A549 (cell line): ENCODE measurements around the gene KCNIP4. TPM values are rescaled to one million over a fixed set of nuclear protein-coding genes. Genes with fewer than 3 reads are reported as not detected.

Experiments used
- ATAC-seq, 2 experiments: fragments of 200-7000 bp in 1 of 2; fragments of >200 bp in 1 of 2; cut with Nextera tagmentation in 1 of 2; cut with Tn5 transposase in 1 of 2; 3 replicates each; pipeline versions ENCODE4 v1.8.0 to v1.9.1; 2018 to 2020; ENCODE audit warnings: mild to moderate bottlenecking in 1 of 2, moderate library complexity in 1 of 2
- CTCF ChIA-PET: fragments of 300-600 bp; sonication (Branson Sonifier 250); formaldehyde crosslinking; extraction: SDS; loops from one replicate; lab custom pipeline; 2021; ENCODE audit warnings: antibody characterized with exemption, inconsistent platforms; lab: Yijun Ruan, JAX
- POLR2A ChIA-PET: fragments of 350-600 bp; formaldehyde crosslinking; extraction: SDS; loops from one replicate; lab custom pipeline; 2021; ENCODE audit warnings: antibody characterized with exemption, inconsistent platforms; lab: Yijun Ruan, JAX
- DNase-seq, 2 experiments: peaks; one replicate each; pipeline versions ENCODE4 v3.0.0 to v3.0.0-alpha.2; 2011 to 2016; ENCODE audit warnings: low read depth in 1 of 2, low spot score in 1 of 2
- FAIRE-seq: peaks from 2 replicates; lab custom pipeline; 2011; peaks lifted over from hg19 to GRCh38; lab: Jason Lieb, UNC
- H3K27ac ChIP-seq, 2 experiments: fragments of >200 bp; sonication (Bioruptor Twin); formaldehyde crosslinking; 3 replicates each; pipeline ENCODE4 v1.5.1; 2016 to 2017
- H3K4me1 ChIP-seq: fragments of >200 bp; sonication (Bioruptor Twin); formaldehyde crosslinking; 3 replicates; pipeline ENCODE4 v1.6.1; 2016
- H3K4me2 ChIP-seq: fragments of >200 bp; sonication (Bioruptor Twin); formaldehyde crosslinking; 3 replicates; pipeline ENCODE4 v1.6.1; 2016
- H3K4me3 ChIP-seq: fragments of >200 bp; sonication (Bioruptor Twin); formaldehyde crosslinking; 3 replicates; pipeline ENCODE4 v1.5.1; 2016
- H3K9me3 ChIP-seq: fragments of >200 bp; sonication (Bioruptor Twin); formaldehyde crosslinking; 3 replicates; pipeline ENCODE4 v1.6.1; 2016
- BHLHE40 ChIP-seq: IDR thresholded peaks from 2 replicates; pipeline ENCODE4 v1.6.1; 2012; ENCODE audit warnings: low read depth, low read length, inconsistent platforms
- CBX2 ChIP-seq: fragments of 200-600 bp; sonication (generic); IDR thresholded peaks from 2 replicates; pipeline ENCODE4 v1.6.1; 2016; ENCODE audit warnings: low read depth, mild to moderate bottlenecking, borderline replicate concordance
- CHD2 ChIP-seq: fragments of 150-350 bp; IDR thresholded peaks from 2 replicates; pipeline ENCODE4 v1.6.1; 2014; ENCODE audit warnings: low read length; ENCODE audit not compliant: partially characterized antibody
- E2F6 ChIP-seq: IDR thresholded peaks from 2 replicates; pipeline ENCODE4 v1.6.1; 2012; ENCODE audit warnings: low read depth, borderline replicate concordance
- EHMT2 ChIP-seq: fragments of 200-600 bp; sonication (generic); IDR thresholded peaks from 2 replicates; pipeline ENCODE4 v1.6.1; 2016; ENCODE audit warnings: antibody characterized with exemption, low read depth, mild to moderate bottlenecking, moderate library complexity
- EP300 ChIP-seq, 2 experiments: fragments of >200 bp; sonication (Bioruptor Twin); formaldehyde crosslinking; IDR thresholded peaks; 2 replicates in 1 of 2; 3 replicates in 1 of 2; pipeline ENCODE4 v1.6.1; 2016 to 2017
- FOSL2 ChIP-seq, 2 experiments: fragments of 450-650 bp in 1 of 2; fragments of >200 bp in 1 of 2; sonication (Bioruptor Twin) in 1 of 2; formaldehyde crosslinking; IDR thresholded peaks; 2 replicates each; pipeline versions ENCODE4 v1.5.0 to v1.6.1; 2016 to 2020; ENCODE audit warnings: mild to moderate bottlenecking in 1 of 2, moderate library complexity in 1 of 2
- FOXS1 ChIP-seq: fragments of 250-450 bp; sonication (Bioruptor Pico); IDR thresholded peaks from 2 replicates; pipeline ENCODE4 v1.5.0; 2020; ENCODE audit warnings: mild to moderate bottlenecking, moderate library complexity
- HEYL ChIP-seq: fragments of 250-450 bp; sonication (Bioruptor Pico); IDR thresholded peaks from 2 replicates; pipeline ENCODE4 v1.8.0; 2021; ENCODE audit warnings: mild to moderate bottlenecking, moderate library complexity
- HOXB13 ChIP-seq: fragments of 250-450 bp; sonication (Bioruptor Pico); IDR thresholded peaks from 2 replicates; pipeline ENCODE4 v1.5.0; 2020; ENCODE audit warnings: low read depth, mild to moderate bottlenecking, moderate library complexity
- JUN ChIP-seq, 2 experiments: fragments of >200 bp; sonication (Bioruptor Twin); formaldehyde crosslinking; IDR thresholded peaks; 2 replicates in 1 of 2; 3 replicates in 1 of 2; pipeline ENCODE4 v1.6.1; 2016 to 2017
- MAFK ChIP-seq: fragments of 450-650 bp; IDR thresholded peaks from 2 replicates; pipeline ENCODE4 v1.6.1; 2014; ENCODE audit not compliant: partially characterized antibody
- MYC ChIP-seq: IDR thresholded peaks from 2 replicates; pipeline ENCODE4 v1.6.1; 2012; ENCODE audit warnings: mild to moderate bottlenecking, inconsistent platforms, low read length, improper control_type of control experiment, borderline replicate concordance
- NFE2L2 ChIP-seq: fragments of 150-350 bp; conservative IDR thresholded peaks from 2 replicates; pipeline ENCODE4 v1.6.1; 2014; ENCODE audit warnings: low read length
- POLR2A ChIP-seq: IDR thresholded peaks from 2 replicates; pipeline ENCODE4 v1.6.1; 2012; ENCODE audit warnings: mild to moderate bottlenecking, low read length
- RARB ChIP-seq: fragments of 250-450 bp; sonication (Bioruptor Pico); IDR thresholded peaks from 2 replicates; pipeline ENCODE4 v1.8.0; 2021; ENCODE audit warnings: mild to moderate bottlenecking, moderate library complexity
- SREBF2 ChIP-seq: fragments of 450-650 bp; IDR thresholded peaks from 2 replicates; pipeline ENCODE4 v1.6.1; 2014; ENCODE audit warnings: mild to moderate bottlenecking, moderate library complexity
- TFCP2L1 ChIP-seq: fragments of 250-450 bp; sonication (Bioruptor Pico); IDR thresholded peaks from 2 replicates; pipeline ENCODE4 v1.5.0; 2021; ENCODE audit warnings: mild to moderate bottlenecking
- ZC3H11A ChIP-seq: fragments of 450-650 bp; IDR thresholded peaks from 2 replicates; pipeline ENCODE4 v1.6.1; 2014; ENCODE audit warnings: antibody characterized with exemption, mild to moderate bottlenecking
- ZFP36 ChIP-seq: fragments of 450-650 bp; IDR thresholded peaks from 2 replicates; pipeline ENCODE4 v1.6.1; 2014; ENCODE audit warnings: borderline replicate concordance; ENCODE audit not compliant: partially characterized antibody
- WGBS: methylation state at CpG from one replicate; pipeline ENCODE4 v1.1.6; 2017; ENCODE audit errors: missing lambda C conversion rate; 5-methylcytosine and 5-hydroxymethylcytosine counted together
- polyA plus RNA-seq, 4 experiments: library from polyadenylated mRNA; depleted of rRNA in 3 of 4; stranded (reverse); fragments of >200 nt; fragmentation: RNase III in 1 of 4; extraction: RNeasy Plus Mini Kit Qiagen cat#74134 plus additional on column Dnase treatment in 1 of 4; gene quantifications; 2 replicates in 3 of 4; 3 replicates in 1 of 4; pipeline ENCODE4 v1.2.3, GENCODE V29; 2011 to 2017
- TF ChIP-seq, protein P1 (sequence below): IDR thresholded peaks from 2 replicates; pipeline ENCODE4 v1.6.1; 2012
- TF ChIP-seq, protein P2 (sequence below): fragments of >200 bp; sonication (Bioruptor Twin); formaldehyde crosslinking; IDR thresholded peaks from 3 replicates; pipeline ENCODE4 v1.6.1; 2016
- TF ChIP-seq, protein P3 (sequence below): fragments of >200 bp; sonication (Bioruptor Twin); formaldehyde crosslinking; IDR thresholded peaks from 3 replicates; pipeline ENCODE4 v1.5.1; 2016

The KCNIP4 gene
- polyA plus RNA-seq, 2 of the 4 experiments (the other 2 are of a cell fraction) = not detected

DNA sequence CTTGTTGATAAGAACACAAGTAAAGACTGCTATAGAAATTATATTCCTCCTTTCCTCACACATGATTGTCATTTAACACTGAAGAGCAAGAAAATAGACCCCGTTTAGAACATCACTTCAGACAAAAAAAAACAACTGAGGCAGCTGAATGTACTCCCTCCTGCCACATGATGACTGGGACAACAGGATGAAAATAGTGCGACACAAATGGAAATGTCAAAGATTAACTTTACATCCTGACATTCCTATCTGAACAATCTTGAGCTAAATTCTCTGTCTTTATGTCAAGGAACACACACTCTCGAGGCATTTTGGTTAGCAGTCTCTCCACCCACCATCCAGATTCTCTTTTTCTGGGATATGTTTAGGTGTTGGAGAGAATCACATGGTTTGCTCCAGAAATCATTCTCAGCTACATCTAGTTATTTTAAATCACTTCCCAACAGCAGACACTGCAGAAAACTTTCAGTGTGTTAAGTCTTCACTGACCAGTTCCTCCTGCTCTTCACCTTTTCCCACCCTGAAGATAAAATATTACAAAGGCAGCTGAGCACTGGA, 16.3 kb upstream of the KCNIP4 start:
- ChIA-PET POLR2A (no interaction called here), CTCF (interaction anchor here (0.7 kb wide), 1 partner anchor 113 kb away, joined by 3 read pairs; no protein-coding TSS in a partner anchor)
- no peak for FAIRE-seq
- no peaks in the 10 kb centered on the region for H3K4me1 ChIP-seq
- no peaks in the 10 kb centered on the region for H3K9me3 ChIP-seq
- WGBS = 2% methylated on average over 3 of the region's 3 CpGs
- no peak for ATAC-seq
- H3K4me2 ChIP-seq = no peak overlapping the region
- H3K4me3 ChIP-seq = no peak overlapping the region
- TF ChIP-seq HOXB13 (CRISPR knock-in tag) (no peak), EHMT2 (no peak), RARB (CRISPR knock-in tag) (no peak), BHLHE40 (no peak), TFCP2L1 (CRISPR knock-in tag) (no peak), CHD2 (no peak), FOSL2 (IDR thresholded peaks at IDR 0.05) (no peak), FOSL2 (CRISPR knock-in tag; IDR thresholded peaks at IDR 0.05) (no peak), EP300 (IDR thresholded peaks at IDR 0.05) (no peak), ZFP36 (no peak), POLR2A (no peak), MAFK (no peak), CBX2 (no peak), ZC3H11A (no peak), NFE2L2 (no peak), E2F6 (no peak), JUN (IDR thresholded peaks at IDR 0.05) (no peak), MYC (no peak), HEYL (CRISPR knock-in tag) (no peak)
- TF ChIP-seq, protein P1, sequence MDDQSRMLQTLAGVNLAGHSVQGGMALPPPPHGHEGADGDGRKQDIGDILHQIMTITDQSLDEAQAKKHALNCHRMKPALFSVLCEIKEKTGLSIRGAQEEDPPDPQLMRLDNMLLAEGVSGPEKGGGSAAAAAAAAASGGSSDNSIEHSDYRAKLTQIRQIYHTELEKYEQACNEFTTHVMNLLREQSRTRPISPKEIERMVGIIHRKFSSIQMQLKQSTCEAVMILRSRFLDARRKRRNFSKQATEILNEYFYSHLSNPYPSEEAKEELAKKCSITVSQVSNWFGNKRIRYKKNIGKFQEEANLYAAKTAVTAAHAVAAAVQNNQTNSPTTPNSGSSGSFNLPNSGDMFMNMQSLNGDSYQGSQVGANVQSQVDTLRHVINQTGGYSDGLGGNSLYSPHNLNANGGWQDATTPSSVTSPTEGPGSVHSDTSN = no peak
- TF ChIP-seq, protein P2, sequence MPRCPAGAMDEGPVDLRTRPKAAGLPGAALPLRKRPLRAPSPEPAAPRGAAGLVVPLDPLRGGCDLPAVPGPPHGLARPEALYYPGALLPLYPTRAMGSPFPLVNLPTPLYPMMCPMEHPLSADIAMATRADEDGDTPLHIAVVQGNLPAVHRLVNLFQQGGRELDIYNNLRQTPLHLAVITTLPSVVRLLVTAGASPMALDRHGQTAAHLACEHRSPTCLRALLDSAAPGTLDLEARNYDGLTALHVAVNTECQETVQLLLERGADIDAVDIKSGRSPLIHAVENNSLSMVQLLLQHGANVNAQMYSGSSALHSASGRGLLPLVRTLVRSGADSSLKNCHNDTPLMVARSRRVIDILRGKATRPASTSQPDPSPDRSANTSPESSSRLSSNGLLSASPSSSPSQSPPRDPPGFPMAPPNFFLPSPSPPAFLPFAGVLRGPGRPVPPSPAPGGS = no peak
- no peak for DNase-seq
- no peak overlapping the region for H3K27ac ChIP-seq

DNA sequence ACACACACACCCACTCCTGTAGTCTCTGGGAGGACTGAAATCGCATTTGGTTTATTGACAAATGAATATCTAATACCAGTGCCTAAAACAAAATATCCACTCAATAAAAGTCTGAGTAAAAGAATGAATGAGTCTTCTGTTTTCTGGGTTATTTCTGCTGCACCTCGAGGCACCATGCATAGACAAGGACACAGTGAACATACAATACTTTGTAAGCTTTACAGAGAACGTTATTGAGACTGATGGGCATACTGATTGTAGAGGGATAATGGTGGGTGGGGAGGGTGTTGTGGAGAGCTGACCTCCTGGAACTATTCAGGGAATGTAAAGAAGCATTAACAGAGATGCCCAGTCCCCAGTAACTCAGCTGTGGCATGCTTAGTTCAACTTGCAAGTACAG, 14.1 kb upstream of the KCNIP4 start:
- ChIA-PET POLR2A (no interaction called here), CTCF (no interaction called here)
- FAIRE-seq (no peak), ATAC-seq (no peak), DNase-seq (no peak)
- Histone ChIP-seq H3K4me2 (no peak overlapping the region), H3K9me3 (no peaks in the 10 kb centered on the region), H3K27ac (no peak overlapping the region), H3K4me1 (no peaks in the 10 kb centered on the region), H3K4me3 (no peak overlapping the region)
- WGBS = 0% methylated on average over 3 of the region's 3 CpGs
- no peak for TF ChIP-seq SREBF2
- TF ChIP-seq, protein P3, sequence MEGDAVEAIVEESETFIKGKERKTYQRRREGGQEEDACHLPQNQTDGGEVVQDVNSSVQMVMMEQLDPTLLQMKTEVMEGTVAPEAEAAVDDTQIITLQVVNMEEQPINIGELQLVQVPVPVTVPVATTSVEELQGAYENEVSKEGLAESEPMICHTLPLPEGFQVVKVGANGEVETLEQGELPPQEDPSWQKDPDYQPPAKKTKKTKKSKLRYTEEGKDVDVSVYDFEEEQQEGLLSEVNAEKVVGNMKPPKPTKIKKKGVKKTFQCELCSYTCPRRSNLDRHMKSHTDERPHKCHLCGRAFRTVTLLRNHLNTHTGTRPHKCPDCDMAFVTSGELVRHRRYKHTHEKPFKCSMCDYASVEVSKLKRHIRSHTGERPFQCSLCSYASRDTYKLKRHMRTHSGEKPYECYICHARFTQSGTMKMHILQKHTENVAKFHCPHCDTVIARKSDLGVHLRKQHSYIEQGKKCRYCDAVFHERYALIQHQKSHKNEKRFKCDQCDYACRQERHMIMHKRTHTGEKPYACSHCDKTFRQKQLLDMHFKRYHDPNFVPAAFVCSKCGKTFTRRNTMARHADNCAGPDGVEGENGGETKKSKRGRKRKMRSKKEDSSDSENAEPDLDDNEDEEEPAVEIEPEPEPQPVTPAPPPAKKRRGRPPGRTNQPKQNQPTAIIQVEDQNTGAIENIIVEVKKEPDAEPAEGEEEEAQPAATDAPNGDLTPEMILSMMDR = no peak
- no peak for TF ChIP-seq FOXS1 (CRISPR knock-in tag)
- TF ChIP-seq CHD2 = no peak
